ENCODE measurements around the gene IL34.
A peak's percentile ranks its signal among the peaks of the same experiment; 100 is the strongest.

IL34 gene

GRCh38 chr16:70701036-70701435, 54.7 kb downstream of the IL34 start:
- no peak for DNase-seq (ENCODE audit: low read depth in 2 of 2)

- DNase-seq (ENCODE audit: low read depth in 2 of 2): no peak
Observed at GRCh38 chr16:70701596-70701995, 55.2 kb downstream of the IL34 start.

DNA sequence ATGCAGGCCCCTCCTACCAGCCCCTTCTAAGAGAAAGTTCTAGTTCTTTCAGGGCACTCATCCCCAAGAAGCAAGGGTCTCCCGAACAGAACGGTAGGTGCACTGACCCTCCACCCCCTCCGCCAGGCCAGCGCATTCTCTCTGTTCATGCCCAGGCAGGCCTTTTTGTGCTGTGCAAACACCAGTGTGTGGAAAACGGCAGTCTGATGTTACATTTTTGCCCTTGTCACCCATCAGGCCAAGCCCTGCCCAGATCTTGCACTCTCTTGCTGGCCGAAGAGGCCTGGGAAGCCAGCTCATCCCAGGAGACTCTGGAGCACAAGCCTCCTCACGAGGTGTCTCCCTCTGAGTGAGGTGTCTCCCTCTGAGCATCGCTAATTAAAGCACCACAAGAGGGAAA, 55.6 kb downstream of the IL34 start:
- no peak for DNase-seq (ENCODE audit: low read depth in 2 of 2)

GRCh38 chr16:70702624-70703023, 56.3 kb downstream of the IL34 start:
- no peak for DNase-seq (ENCODE audit: low read depth in 2 of 2)

DNA sequence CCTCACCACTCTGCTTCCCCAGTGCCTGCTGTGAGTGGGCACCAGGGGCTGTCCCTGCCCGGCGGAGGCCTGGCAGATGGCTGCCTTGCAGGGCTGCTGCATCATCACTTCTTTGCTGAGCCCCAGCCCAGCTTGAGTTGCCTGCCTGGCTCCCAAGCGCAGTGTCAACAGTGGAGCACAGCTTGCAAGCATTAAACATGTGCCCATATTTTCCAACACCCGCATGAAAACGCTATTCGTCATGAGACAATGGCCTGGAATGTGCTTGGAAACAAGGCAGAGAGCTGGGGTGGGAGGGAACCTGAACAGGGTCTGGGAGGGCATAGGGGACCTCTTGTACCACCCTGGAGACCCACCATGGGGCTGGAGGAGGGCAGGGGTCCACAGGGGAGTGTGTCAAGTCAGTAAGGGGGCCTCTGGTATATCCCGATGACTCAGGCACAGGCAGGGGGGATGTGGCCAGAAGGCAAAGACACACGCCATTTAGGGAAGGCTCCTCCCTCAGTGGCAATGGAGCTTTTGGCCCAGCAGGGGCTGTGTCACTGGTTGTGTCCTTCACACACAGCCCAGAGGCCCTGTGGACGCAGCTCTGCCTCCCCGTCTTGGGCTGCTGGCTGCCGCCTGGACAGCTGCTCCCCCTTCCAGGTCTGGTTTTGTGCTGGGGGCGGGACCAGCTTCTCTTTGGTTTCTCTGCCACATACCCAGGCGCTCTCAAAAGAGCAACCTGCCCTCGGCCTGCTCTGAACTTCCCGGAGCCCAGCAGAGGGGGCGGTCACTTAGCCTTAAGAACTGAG, 56.9 kb downstream of the IL34 start:
- DNase-seq (ENCODE audit: low read depth in 2 of 2): peak; percentile 71 to 74

- no peak for DNase-seq (ENCODE audit: low read depth in 2 of 2)
Observed at GRCh38 chr16:70703835-70704381, 57.5 kb downstream of the IL34 start.

- DNase-seq (ENCODE audit: low read depth in 2 of 2): no peak
Observed at GRCh38 chr16:70704586-70704985, 58.2 kb downstream of the IL34 start.

- no peak for DNase-seq (ENCODE audit: low read depth in 2 of 2)
Observed at GRCh38 chr16:70705056-70705455, 58.7 kb downstream of the IL34 start.

- DNase-seq (ENCODE audit: low read depth in 2 of 2): peak; percentile 65 to 70
Observed at GRCh38 chr16:70706948-70707465, 60.6 kb downstream of the IL34 start.

- DNase-seq (ENCODE audit: low read depth in 2 of 2): no peak
Observed at GRCh38 chr16:70708366-70709246, 62.2 kb downstream of the IL34 start.

DNA sequence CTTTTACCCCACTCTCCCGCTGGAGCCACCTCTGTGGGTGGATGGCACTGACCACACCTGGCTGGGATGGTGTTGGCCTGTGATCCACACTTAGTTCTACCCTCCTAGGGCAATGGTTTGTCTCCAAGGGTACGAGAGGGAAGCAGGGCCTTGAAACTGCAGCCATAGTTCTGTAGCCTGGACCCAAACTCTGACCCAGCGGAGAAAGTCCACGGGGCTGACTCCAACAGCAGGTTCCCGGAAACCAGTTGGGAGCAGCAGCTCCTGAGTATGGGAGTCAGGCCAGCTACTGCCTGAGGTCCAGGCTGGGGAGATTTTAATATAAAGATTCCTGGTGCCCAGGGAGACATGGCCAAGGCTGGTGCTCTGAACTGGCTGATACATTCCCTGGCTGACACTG, 63.1 kb downstream of the IL34 start:
- no peak for DNase-seq (ENCODE audit: low read depth in 2 of 2)

GRCh38 chr16:70709942-70710341, 63.6 kb downstream of the IL34 start:
- DNase-seq (ENCODE audit: low read depth in 2 of 2): no peak
